Fibroblast of villous mesenchyme (primary cell): ENCODE measurements around the gene C2orf80. TPM values are rescaled to one million over a fixed set of nuclear protein-coding genes. Genes with fewer than 3 reads are reported as not detected.
"Not testable (repeated sequence)": the region's sequence is repeated elsewhere in the genome, so short reads cannot be mapped to it uniquely, and the experiment has no call there.

Source experiments
- DNase-seq: peaks from one replicate; pipeline ENCODE4 v3.0.0-alpha.2; 2010; ENCODE audit warnings: low read depth
- H3K4me3 ChIP-seq: 2 replicates; pipeline ENCODE4 v1.5.1; 2011; ENCODE audit warnings: low read depth, mild to moderate bottlenecking, low read length
- CTCF ChIP-seq: IDR thresholded peaks from 2 replicates; pipeline ENCODE4 v1.5.1; 2012; ENCODE audit warnings: low read depth, mild to moderate bottlenecking, low read length; ENCODE audit not compliant: insufficient read depth
- total RNA-seq: library from RNA; depleted of rRNA; stranded (reverse); fragments of >200 nt; gene quantifications from 2 replicates; pipeline ENCODE4 v1.2.3, GENCODE V29; 2012

The C2orf80 gene
- total RNA-seq, 1 donor: not detected

- TF ChIP-seq CTCF: no peak
- H3K4me3 ChIP-seq: no peak overlapping the region
- DNase-seq: no peak
These were observed 64.6 kb downstream of the C2orf80 start for GRCh38 chr2:208125251-208125650.

GRCh38 chr2:208124013-208124715 is 65.7 kb downstream of the C2orf80 start, which contains the start of gene CRYGD:
Gene CRYGD, minus strand, starts transcription at chr2:208124524. Its CDS starts 51 bp downstream, at chr2:208124473.
- H3K4me3 ChIP-seq, DNase-seq: not testable (repeated sequence)

GRCh38 chr2:208122248-208122647 is 67.6 kb downstream of the C2orf80 start:
- no peak for DNase-seq
- no peak overlapping the region for H3K4me3 ChIP-seq
- no peak for TF ChIP-seq CTCF

GRCh38 chr2:208118918-208119317 is 70.9 kb downstream of the C2orf80 start:
- TF ChIP-seq CTCF: no peak

GRCh38 chr2:208117390-208117789 is 72.4 kb downstream of the C2orf80 start:
- not testable (repeated sequence) for H3K4me3 ChIP-seq, DNase-seq

More at GRCh38 chr2:208118918-208119317, 70.9 kb downstream of the C2orf80 start:
- no peak for DNase-seq
- no peak overlapping the region for H3K4me3 ChIP-seq

Other genes with a start within 250 kb of the C2orf80 start
- 10.6 and 13.8 TPM in 2 replicates for gene PLEKHM3, start 164.5 kb downstream of the C2orf80 start, total RNA-seq
- gene CRYGD, start 65.5 kb downstream of the C2orf80 start, total RNA-seq: not detected in 2 replicates
- gene CRYGC, start 60.2 kb downstream of the C2orf80 start, total RNA-seq: not detected in 2 replicates
- not detected in 2 replicates for gene CRYGB, start 43.9 kb downstream of the C2orf80 start, total RNA-seq
- gene CRYGA, start 26.4 kb downstream of the C2orf80 start, total RNA-seq: not detected in 2 replicates
- gene IDH1, start 65.0 kb upstream of the C2orf80 start, total RNA-seq: 203 and 215 TPM in 2 replicates
- 36.1 and 46.6 TPM in 2 replicates for gene PIKFYVE, start 76.2 kb upstream of the C2orf80 start, total RNA-seq
- gene PTH2R, start 216.8 kb upstream of the C2orf80 start, total RNA-seq: 0.43 and 0.64 TPM in 2 replicates